Sigmoid colon (tissue), 7 donors: ENCODE measurements around the gene CFAP45. TPM values are rescaled to one million over a fixed set of nuclear protein-coding genes. Genes with fewer than 3 reads are reported as not detected.

ENCODE experiments used
- DNase-seq: peaks from one replicate; pipeline ENCODE4 v3.0.0-alpha.2; 2019
- H3K27ac ChIP-seq, 4 donors: fragments of 200-600 bp; sonication (generic); one replicate each; pipeline ENCODE4 v1.5.1; 2016 to 2019; ENCODE audit warnings: mild to moderate bottlenecking in 1 of 4
- H3K27me3 ChIP-seq, 3 donors: fragments of 200-600 bp; sonication (generic); one replicate each; pipeline ENCODE4 v1.5.1; 2019; ENCODE audit warnings: mild to moderate bottlenecking in 1 of 3
- H3K36me3 ChIP-seq, 4 donors: fragments of 200-600 bp; sonication (generic); one replicate each; pipeline ENCODE4 v1.5.1; 2016 to 2019
- H3K4me1 ChIP-seq, 4 donors: fragments of 200-600 bp; sonication (generic); one replicate each; pipeline ENCODE4 v1.5.1; 2017 to 2019
- H3K4me3 ChIP-seq, 4 donors: fragments of 200-600 bp; sonication (generic); one replicate each; pipeline ENCODE4 v1.5.1; 2017 to 2019; ENCODE audit warnings: mild to moderate bottlenecking in 2 of 4, moderate library complexity in 1 of 4
- H3K9me3 ChIP-seq, 4 donors: fragments of 200-600 bp in 3 of 4; sonication (generic) in 3 of 4; one replicate each; pipeline versions ENCODE4 v1.5.1 to v1.6.1; 2013 to 2019
- CTCF ChIP-seq, 4 experiments: fragments of 450-650 bp in 3 of 4; fragments of 200-600 bp in 1 of 4; IDR thresholded peaks; one replicate each; pipeline ENCODE4 v1.5.1; 2016 to 2019; ENCODE audit warnings: antibody characterized with exemption in 4 of 4, mild to moderate bottlenecking in 3 of 4, moderate library complexity in 2 of 4
- EP300 ChIP-seq, 4 donors: sonication (generic); formaldehyde crosslinking; IDR thresholded peaks; one replicate each; pipeline ENCODE4 v1.6.1; 2017; ENCODE audit warnings: antibody characterized with exemption in 4 of 4
- POLR2A ChIP-seq, 2 donors: fragments of 450-650 bp; IDR thresholded peaks; one replicate each; pipeline ENCODE4 v1.6.1; 2016; ENCODE audit warnings: antibody characterized with exemption in 2 of 2, mild to moderate bottlenecking in 2 of 2, moderate library complexity in 2 of 2
- POLR2AphosphoS5 ChIP-seq, 4 donors: sonication (generic); formaldehyde crosslinking; IDR thresholded peaks; one replicate each; pipeline ENCODE4 v1.6.1; 2017; ENCODE audit warnings: antibody characterized with exemption in 4 of 4
- WGBS, 2 donors: extraction: QIAGEN DNeasy Blood & Tissue Kit; methylation state at CpG; one replicate each; pipeline ENCODE4 v1.1.7; 2013; 5-methylcytosine and 5-hydroxymethylcytosine counted together
- intact Hi-C: fragments of 100-400 bp; cut with DNase I; formaldehyde crosslinking; loops from one replicate; pipeline ENCODE4 v1.15.1; 2023
- polyA plus RNA-seq, 3 donors: library from polyadenylated mRNA; stranded (reverse); fragments of 200-250 nt; gene quantifications; one replicate each; pipeline ENCODE4 v1.2.3, GENCODE V29; 2013
- total RNA-seq, 4 donors: library from RNA; depleted of rRNA; stranded (reverse); fragments of >200 nt; gene quantifications; one replicate each; pipeline ENCODE4 v1.1.0, GENCODE V29; 2016
- donor health status: healthy with polysubstance abuse.
- donor health status: Bipolar disorder and iron deficiency.
- donor health status: healthy.

The CFAP45 gene
- total and polyA plus RNA-seq, 7 donors: 0.29 to 1.8 (median 1.0) TPM; not detected in 3

DNA sequence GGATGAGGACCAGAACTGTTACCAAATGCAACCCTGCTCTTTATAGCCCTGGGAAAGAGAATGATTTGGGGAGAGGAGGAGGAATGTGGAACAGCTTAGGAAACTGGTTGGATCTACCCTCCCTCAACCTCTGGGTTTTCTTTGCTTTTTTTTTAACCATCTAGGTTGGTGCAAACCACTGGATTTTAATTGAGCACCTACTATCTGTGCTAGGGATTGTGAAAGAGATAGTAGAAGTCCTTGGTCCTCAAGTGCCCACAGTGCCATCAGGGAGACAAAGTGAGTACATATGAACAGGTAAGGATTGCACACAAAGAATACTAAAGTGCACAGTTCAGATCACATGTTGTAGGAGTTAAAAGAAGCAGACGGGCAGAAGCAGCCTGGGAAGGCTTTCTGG is 20.7 kb upstream of the CFAP45 start:
- DNase-seq: no peak
- H3K4me3 ChIP-seq: no peak overlapping the region
- H3K9me3 ChIP-seq: no peaks in the 10 kb centered on the region
- H3K27me3 ChIP-seq: no peaks in the 10 kb centered on the region
- peaks cover 0 to 60% (median 39%) of the 10 kb centered on the region in 4 donors for H3K4me1 ChIP-seq
- H3K27ac ChIP-seq: peak overlapping the region in 3 of 4 donors; percentile 15 to 98 (median 94)
- TF ChIP-seq CTCF (IDR thresholded peaks at IDR 0.05): no peak
- no peak for TF ChIP-seq POLR2AphosphoS5 (IDR thresholded peaks at IDR 0.05)
- no peak for TF ChIP-seq EP300 (IDR thresholded peaks at IDR 0.05)
- no peak for TF ChIP-seq POLR2A (IDR thresholded peaks at IDR 0.05)
- WGBS, 2 donors: 68 to 78% methylated on average over 1 of the region's 1 CpG
- intact Hi-C loops: loop anchor here (10.0 kb wide), 1 partner anchor 136 kb away; the partner anchor contains the start of gene DUSP23
- H3K36me3 ChIP-seq: peaks cover 9 to 39% (median 26%) of the 10 kb centered on the region in 4 donors

- TF ChIP-seq CTCF (IDR thresholded peaks at IDR 0.05) (no peak), EP300 (IDR thresholded peaks at IDR 0.05) (no peak), POLR2AphosphoS5 (IDR thresholded peaks at IDR 0.05) (no peak), POLR2A (IDR thresholded peaks at IDR 0.05) (no peak)
- H3K27ac ChIP-seq: no peak overlapping the region
- no peak for DNase-seq
- peaks cover 9 to 39% (median 26%) of the 10 kb centered on the region in 4 donors for H3K36me3 ChIP-seq
- no peaks in the 10 kb centered on the region for H3K9me3 ChIP-seq
- no peaks in the 10 kb centered on the region for H3K27me3 ChIP-seq
- WGBS, 2 donors: 84 to 90% methylated on average over 10 of the region's 10 CpGs
- H3K4me1 ChIP-seq: peaks cover 0 to 60% (median 39%) of the 10 kb centered on the region in 4 donors
- intact Hi-C loops: loop anchor here (10.0 kb wide), 1 partner anchor 135 kb away; the partner anchor contains the start of gene DUSP23
- H3K4me3 ChIP-seq: no peak overlapping the region
These were observed 20.2 kb upstream of the CFAP45 start for GRCh38 chr1:159920202-159920601.

DNA sequence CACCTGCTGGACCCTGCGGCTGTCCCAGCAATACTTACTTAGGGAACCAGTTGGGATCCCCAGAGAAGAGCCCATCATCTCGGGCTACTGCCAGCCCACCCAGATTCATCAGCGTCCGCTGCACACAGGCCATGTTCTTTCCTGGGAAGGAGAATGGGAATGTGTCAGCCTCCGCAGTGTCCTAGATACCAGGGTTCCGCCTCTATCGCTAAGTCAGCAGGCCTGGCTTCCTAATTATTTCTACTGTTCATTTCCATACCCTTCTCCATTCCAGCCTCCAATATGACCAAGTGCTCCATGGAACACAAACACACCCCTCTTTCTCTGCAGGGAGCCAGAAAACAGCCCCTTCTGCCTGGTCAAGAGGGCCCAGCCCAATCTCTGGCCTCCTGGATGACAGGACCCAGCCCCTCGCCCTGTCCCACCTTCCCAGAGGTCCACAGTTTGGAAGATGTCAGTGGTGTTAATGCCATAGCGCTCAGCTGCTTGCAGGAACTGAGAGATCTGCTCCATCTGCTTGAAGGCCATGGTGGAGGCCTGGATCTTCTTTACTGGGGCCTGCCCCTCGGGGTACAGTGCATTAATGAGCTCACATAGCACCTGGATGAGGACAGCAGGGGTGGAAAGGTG is 19.4 kb upstream of the CFAP45 start:
- intact Hi-C loops: no loop called here
- DNase-seq: no peak
- peaks cover 0 to 60% (median 37%) of the 10 kb centered on the region in 4 donors for H3K4me1 ChIP-seq
- H3K27ac ChIP-seq: no peak overlapping the region
- no peak for TF ChIP-seq CTCF (IDR thresholded peaks at IDR 0.05)
- TF ChIP-seq POLR2A (IDR thresholded peaks at IDR 0.05): no peak
- TF ChIP-seq POLR2AphosphoS5 (IDR thresholded peaks at IDR 0.05): no peak
- no peak for TF ChIP-seq EP300 (IDR thresholded peaks at IDR 0.05)
- H3K4me3 ChIP-seq: no peak overlapping the region
- WGBS, 2 donors: 92 to 95% methylated on average over 10 of the region's 10 CpGs
- no peaks in the 10 kb centered on the region for H3K9me3 ChIP-seq
- H3K27me3 ChIP-seq: no peaks in the 10 kb centered on the region
- H3K36me3 ChIP-seq: peaks cover 9 to 39% (median 26%) of the 10 kb centered on the region in 4 donors

- TF ChIP-seq POLR2AphosphoS5 (IDR thresholded peaks at IDR 0.05) (no peak), EP300 (IDR thresholded peaks at IDR 0.05) (no peak)
- Histone ChIP-seq H3K27ac (peak overlapping the region in 1 of 4 donors; percentile 43), H3K4me1 (peaks cover 0 to 53% (median 32%) of the 10 kb centered on the region in 4 donors), H3K9me3 (no peaks in the 10 kb centered on the region), H3K4me3 (no peak overlapping the region), H3K27me3 (no peaks in the 10 kb centered on the region), H3K36me3 (peaks cover 9 to 39% (median 26%) of the 10 kb centered on the region in 4 donors)
- 78 to 90% methylated on average over 13 of the region's 13 CpGs for WGBS, 2 donors
- DNase-seq: no peak
- intact Hi-C loops: no loop called here
These were observed 18.6 kb upstream of the CFAP45 start for GRCh38 chr1:159918352-159919200.
